T1000 (cell line): Measurements from ENCODE around the gene RHBDD3.

Experiments used
- DNase-seq: peaks from one replicate; lab custom pipeline; 2025; ENCODE audit warnings: mixed read lengths; lab: John Stamatoyannopoulos, UW

Gene RHBDD3

DNA sequence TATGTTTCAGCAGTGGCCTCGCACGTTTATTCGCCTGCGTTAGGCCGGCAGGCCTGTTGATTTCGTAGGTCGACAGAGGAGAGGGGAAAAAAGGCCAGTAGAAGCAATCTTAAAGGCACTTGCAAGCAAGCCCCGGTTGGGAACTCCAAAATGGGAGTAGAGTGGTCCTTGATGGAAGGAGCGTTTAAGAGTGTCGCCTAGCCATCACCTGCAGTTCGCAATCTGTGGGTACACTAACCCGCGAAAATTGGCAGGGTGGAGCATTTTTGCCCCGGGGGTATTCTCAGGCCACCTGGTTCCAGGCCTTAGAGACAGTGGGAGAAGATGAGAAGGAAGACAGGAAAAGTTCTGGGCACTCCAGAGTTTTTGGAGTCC is 1.4 kb upstream of the RHBDD3 start:
- DNase-seq, result no peak

DNA sequence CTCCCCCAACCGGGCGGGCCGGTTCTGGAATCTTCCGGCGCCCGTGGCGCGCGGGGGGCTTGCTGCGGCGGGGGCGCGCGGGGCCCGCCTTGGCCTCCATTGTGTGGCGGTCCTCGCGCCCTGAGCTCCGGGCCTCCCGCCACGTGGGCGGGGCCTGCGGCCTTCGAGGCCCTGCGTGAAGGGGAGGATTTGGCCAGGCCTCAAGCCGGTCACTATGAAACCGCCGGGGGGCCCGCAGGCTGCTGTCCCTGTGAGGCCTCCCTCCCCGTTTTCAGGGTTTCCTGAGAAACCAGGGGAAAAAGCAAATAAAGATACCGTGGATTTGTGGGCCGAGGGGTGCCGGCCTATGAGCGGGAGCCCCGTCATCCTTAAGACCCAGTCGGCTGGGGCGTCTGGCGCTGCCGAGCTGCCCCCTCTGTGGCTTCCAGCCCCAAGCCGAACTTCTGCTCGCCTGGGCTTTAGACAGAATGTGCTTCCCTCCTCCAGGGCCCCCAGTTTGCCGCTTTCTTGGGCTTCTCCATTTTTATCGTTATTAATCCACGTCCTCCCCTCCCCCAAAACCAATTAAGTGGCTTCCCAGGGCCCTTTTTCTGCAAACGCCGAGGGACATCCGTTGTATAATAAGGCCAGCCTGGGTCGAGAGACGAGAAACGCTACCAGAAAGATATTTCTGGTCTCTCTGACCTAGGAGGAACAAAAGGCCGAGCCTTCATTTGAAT is 889 bp upstream of the RHBDD3 start:
- peak; percentile 71 for DNase-seq

- DNase-seq, result no peak
Observed at GRCh38 chr22:29267462-29267857, 321 bp downstream of the RHBDD3 start.

DNA sequence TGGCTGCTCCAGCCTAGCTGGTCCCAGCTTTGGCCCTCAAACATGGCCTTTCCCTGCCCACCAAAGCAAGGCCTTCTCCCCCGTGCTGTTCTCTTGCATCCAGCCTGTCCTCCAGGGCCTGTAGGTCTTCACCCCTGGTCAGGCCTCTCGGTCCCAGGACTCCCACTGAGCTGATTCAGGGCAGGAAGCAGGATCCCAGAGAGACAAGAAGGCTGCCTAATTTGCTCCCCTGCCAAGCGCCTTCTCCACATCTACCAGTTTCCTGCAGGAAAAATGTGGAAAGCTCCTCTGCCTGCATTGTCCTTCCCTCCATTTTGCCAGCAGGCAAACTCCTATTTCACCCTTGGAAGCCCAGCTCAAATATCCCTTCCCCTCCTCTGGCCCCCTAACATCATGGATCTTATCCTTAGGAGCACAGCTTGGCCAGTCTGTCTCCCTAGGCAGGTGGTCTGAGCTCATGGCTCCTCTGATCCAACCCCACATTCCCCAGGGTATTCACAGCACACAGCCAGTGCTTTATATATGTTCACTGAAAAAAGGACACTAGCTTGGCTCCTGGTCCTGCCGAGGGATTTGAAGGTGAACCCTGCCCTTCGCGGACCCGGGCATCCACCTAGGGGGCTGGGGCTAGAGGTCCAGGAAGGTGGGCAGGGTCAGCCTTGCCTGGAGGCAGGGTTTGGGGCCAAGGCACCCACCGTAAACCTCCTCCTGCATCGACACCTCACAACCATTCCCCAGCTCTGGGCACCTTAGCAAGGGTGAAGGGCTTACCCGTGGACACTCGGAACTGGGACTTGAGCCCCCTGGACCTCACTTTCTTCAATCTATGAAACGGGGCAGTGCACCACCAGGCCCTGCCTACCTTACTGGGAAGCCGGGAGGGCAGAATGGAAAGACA is 968 bp downstream of the RHBDD3 start:
- no peak for DNase-seq

- no peak for DNase-seq
Observed at GRCh38 chr22:29265929-29266328, 1.9 kb downstream of the RHBDD3 start.

DNA sequence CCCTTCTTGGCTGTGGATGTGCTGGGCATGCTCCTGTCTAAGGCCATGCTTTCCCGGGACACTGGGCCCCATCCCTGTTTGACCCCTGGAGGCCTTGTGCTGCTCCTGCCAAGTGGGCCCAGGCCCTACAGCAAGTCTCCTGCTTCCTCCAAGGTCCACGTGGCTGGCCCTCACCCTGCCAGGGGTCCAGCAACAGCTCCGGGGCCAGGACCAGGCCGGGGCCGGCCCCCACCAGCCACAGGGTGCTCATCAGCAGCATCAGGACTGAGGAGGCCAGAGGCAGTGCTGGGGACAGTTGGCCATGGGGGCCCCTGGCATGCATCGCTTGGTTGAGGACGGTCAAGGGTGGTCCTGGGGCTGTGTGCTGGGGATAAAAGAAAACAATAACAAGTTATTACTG is 2.5 kb downstream of the RHBDD3 start:
- no peak for DNase-seq

GRCh38 chr22:29263791-29264276 is 3.9 kb downstream of the RHBDD3 start:
- DNase-seq, result no peak

GRCh38 chr22:29260601-29261315 is 7.0 kb downstream of the RHBDD3 start:
- no peak for DNase-seq

GRCh38 chr22:29260031-29260560 is 7.7 kb downstream of the RHBDD3 start:
- DNase-seq, result no peak

DNA sequence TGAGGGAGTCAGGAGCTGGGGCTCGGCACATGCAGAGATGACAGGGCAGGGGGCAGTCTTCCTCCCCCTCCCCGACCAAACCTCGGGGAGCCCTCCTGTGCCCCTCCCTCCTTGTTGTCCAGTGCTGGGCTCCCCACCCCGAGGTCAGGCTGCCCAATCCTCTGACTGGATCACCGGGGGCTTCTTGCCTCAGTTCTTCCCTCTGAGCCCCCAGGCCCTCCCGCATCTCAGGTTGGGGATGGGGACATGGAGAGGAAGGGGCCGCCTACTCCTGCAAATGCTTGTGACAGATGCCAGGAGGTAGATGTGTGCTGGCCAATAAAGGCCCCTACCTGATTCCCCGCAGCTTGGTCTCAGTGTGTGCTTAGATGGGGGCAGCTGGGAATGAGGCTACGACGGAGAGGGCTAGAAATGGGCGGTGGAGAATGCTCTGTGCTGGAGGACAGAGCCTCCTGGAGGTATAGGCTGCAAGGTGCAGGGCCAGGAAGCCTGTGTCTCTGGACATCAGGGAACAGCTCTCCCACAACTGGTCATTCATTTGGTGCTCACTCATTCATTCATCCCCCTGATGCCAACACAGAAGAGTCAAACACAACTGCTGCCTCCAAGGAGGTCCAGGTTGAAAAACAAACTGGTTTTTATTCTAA is 8.4 kb downstream of the RHBDD3 start:
- DNase-seq, result no peak

GRCh38 chr22:29258407-29259252 is 9.2 kb downstream of the RHBDD3 start:
- DNase-seq, result no peak

GRCh38 chr22:29257751-29258181 is 10.0 kb downstream of the RHBDD3 start:
- DNase-seq, result no peak

DNA sequence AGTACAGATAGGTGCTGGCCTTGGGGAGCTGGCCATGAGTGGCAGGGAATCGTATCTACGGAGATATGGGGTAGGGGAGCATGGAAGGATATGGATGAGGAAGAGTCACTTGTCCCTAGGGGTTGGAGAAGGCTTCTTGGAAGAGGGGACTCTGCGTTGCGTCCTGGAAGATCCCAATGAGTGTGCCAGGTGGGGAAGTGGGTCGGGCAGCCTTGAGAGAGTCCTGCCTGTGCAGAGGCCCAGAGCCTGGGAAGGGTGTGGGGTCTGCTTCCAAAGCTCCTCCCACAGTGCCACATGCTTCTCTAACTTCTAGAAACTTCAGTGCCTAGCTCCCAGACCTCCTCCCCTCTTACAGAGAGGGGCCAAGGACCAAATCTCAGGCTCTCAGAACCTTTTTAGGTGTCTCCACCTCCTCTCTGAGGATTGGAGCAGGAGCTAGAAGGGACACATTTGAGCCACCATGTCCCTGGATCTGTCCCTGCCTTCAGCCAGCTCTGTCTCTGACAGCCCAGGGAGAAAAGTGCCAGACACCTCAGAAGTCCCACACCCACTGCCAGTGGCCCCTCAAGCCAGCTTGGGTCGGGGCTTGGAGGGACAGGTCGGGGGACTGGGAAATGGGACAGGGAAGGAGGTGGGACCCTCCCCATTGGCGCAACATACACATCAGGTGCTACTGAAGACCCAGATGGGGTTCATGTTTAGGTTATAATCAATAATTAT is 11.0 kb downstream of the RHBDD3 start:
- no peak for DNase-seq

GRCh38 chr22:29255064-29255621 is 12.6 kb downstream of the RHBDD3 start:
- DNase-seq, result no peak

DNA sequence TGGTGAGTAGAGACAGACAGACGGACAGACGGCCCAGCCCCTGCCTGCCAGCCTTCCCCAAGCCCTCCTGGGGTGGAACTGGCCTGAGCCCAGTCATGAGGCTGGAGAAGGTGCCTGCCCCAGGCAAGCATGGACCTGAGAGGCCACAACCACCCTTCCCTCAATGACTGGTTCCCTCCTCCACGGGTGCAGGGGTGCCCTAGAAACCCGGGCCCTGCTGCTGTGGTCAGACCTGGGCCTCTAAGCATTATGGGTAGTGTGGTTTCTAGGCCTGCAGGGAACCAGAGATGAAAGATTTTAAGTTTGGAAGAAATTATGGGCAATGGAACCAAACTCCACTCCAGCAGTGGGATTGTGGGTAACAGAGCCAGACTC is 13.5 kb downstream of the RHBDD3 start:
- no peak for DNase-seq

- DNase-seq, result no peak
Observed at GRCh38 chr22:29253561-29254285, 14.1 kb downstream of the RHBDD3 start.

DNA sequence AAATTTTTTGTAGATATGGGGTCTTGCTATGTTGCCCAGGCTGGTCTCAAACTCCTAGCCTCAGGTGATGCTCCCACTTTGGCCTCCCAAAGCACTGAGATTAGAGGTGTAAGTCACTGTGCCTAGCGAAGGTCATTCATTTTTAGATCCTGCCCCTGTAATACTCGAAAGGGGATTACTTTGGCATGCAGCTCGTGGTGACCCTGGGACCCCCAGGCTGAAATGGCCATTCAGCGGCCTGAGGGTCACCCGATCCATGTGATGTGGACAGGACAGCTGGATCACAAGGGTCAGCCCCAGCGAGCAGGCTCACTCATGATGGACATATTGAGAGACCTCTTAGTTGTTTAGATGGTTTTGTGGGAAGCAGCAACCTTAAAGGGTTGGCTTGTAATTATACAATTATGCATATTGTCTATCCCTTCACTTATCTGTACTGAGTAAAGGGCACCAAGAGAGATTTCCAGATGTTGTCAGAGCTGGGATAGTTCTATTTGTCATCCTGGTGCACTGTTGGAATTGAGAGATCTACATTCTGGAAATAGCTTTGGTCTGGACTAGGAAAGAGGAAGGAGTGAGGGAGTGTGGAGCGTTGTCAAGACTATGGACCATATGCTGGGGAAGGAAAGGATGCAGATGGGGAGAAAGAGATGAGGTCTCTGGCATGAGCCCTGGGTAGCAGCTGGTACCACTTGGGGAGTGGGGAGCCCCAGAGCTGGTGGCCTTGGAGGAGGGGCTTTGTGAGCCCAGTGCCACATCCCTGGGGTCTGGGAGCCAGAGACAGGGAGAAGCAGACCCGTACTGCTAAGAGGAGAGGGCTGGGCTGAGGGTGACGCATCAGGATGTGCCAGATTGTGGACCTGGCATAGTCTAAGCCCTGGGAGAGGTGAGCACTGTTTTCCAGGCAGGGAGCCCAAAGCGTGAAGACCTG is 15.5 kb downstream of the RHBDD3 start:
- DNase-seq, result no peak

DNA sequence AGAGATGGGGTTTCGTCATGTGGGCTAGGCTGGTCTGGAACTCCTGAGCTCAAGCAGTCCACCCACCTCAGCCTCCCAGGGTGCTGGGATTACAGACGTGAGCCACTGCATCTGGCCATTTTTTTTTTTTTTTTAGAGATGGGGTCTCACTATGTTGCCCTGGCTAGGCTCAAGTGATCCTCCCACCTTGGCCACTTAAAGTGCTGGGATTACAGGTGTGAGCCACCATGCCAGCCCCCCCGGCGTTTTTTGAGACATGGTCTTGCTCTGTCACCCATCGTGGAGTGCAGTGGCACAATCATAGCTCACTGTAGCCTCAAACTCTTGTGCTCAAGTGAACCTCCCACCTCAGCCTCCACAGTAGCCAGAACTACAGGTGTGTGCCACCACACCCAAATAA is 16.5 kb downstream of the RHBDD3 start:
- no peak for DNase-seq
